Tibial nerve (tissue), 3 donors: ENCODE measurements around the gene NUFIP2.

Source experiments
- EP300 ChIP-seq, 2 donors: sonication (generic); formaldehyde crosslinking; IDR thresholded peaks; one replicate each; pipeline ENCODE4 v1.6.1; 2017; ENCODE audit warnings: antibody characterized with exemption in 2 of 2, mild to moderate bottlenecking in 1 of 2
- POLR2A ChIP-seq, 2 donors: fragments of 450-650 bp; IDR thresholded peaks; one replicate each; pipeline ENCODE4 v1.6.1; 2017; ENCODE audit warnings: antibody characterized with exemption in 2 of 2, mild to moderate bottlenecking in 2 of 2, moderate library complexity in 2 of 2

DNA sequence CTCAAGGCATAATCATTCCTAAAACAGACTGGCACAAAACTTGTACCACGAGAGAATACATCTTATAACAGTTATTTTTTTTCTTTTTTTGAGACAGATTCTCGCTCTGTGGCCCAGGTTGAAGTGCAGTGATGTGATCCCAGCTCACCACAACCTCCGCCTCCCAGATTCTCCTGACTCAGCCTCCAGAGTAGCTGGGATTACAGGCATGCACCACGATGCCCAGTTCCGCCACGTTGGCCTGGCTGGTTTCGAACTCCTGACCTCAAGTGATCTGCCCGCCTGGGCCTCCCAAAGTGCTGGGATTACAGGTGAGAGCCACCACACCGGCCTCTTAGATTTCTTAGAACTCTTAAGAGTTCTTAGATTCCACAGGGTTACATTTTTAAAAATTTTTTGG, 4.1 kb downstream of the NUFIP2 start:
- TF ChIP-seq POLR2A (IDR thresholded peaks at IDR 0.05): no peak
- no peak for TF ChIP-seq EP300 (IDR thresholded peaks at IDR 0.05)
